H9 (cell line): Measurements from ENCODE around the gene CCIN. TPM values are rescaled to one million over a fixed set of nuclear protein-coding genes. Genes with fewer than 3 reads are reported as not detected.

Experiments used
- DNase-seq: peaks from one replicate; pipeline ENCODE4 v3.0.0-alpha.2; 2017
- H2AFZ ChIP-seq: one replicate; pipeline ENCODE4 v1.6.1; 2013; ENCODE audit warnings: mild to moderate bottlenecking, low read length, control low read depth, moderate library complexity
- H2AK5ac ChIP-seq: 2 replicates; pipeline ENCODE4 v1.6.1; 2013; ENCODE audit warnings: low read length, control low read depth, mixed read lengths; ENCODE audit not compliant: insufficient read length
- H2BK120ac ChIP-seq: one replicate; pipeline ENCODE4 v1.6.1; 2013; ENCODE audit warnings: low read depth, mild to moderate bottlenecking, low read length, control low read depth, inconsistent platforms; ENCODE audit not compliant: poor library complexity, severe bottlenecking
- H2BK12ac ChIP-seq: 2 replicates; pipeline ENCODE4 v1.6.1; 2013; ENCODE audit warnings: low read length, control low read depth, mixed read lengths, low read depth; ENCODE audit not compliant: insufficient read length
- H2BK15ac ChIP-seq: 2 replicates; pipeline ENCODE4 v1.6.1; 2013; ENCODE audit warnings: low read depth, low read length, control low read depth
- H2BK20ac ChIP-seq: one replicate; pipeline ENCODE4 v1.6.1; 2013; ENCODE audit warnings: low read depth, mild to moderate bottlenecking, low read length, control low read depth, inconsistent platforms; ENCODE audit not compliant: poor library complexity, severe bottlenecking
- H2BK5ac ChIP-seq: 2 replicates; pipeline ENCODE4 v1.6.1; 2013; ENCODE audit warnings: low read length, control low read depth, mixed read lengths; ENCODE audit not compliant: insufficient read length
- H3K14ac ChIP-seq: 2 replicates; pipeline ENCODE4 v1.6.1; 2013; ENCODE audit warnings: low read length, control low read depth; ENCODE audit not compliant: insufficient read depth
- H3K18ac ChIP-seq: 2 replicates; pipeline ENCODE4 v1.6.1; 2013; ENCODE audit warnings: low read depth, mild to moderate bottlenecking, mixed read lengths, low read length, control low read depth; ENCODE audit not compliant: insufficient read length
- H3K23ac ChIP-seq: 2 replicates; pipeline ENCODE4 v1.6.1; 2013; ENCODE audit warnings: low read length, control low read depth, mixed read lengths, low read depth; ENCODE audit not compliant: insufficient read length
- H3K23me2 ChIP-seq: 2 replicates; pipeline ENCODE4 v1.6.1; 2013; ENCODE audit warnings: low read depth, mild to moderate bottlenecking, mixed read lengths, low read length, control low read depth; ENCODE audit not compliant: insufficient read length, poor library complexity, severe bottlenecking
- H3K27ac ChIP-seq: 2 replicates; pipeline ENCODE4 v1.5.1; 2013; ENCODE audit warnings: low read length, control low read depth, mixed read lengths, low read depth; ENCODE audit not compliant: insufficient read length
- H3K27me3 ChIP-seq: 2 replicates; pipeline ENCODE4 v1.6.1; 2013; ENCODE audit warnings: low read length, control low read depth, inconsistent platforms; ENCODE audit not compliant: insufficient read depth
- H3K4ac ChIP-seq: 2 replicates; pipeline ENCODE4 v1.6.1; 2013; ENCODE audit warnings: low read depth, mild to moderate bottlenecking, control low read depth, inconsistent platforms, low read length, moderate library complexity
- H3K4me1 ChIP-seq: 2 replicates; pipeline ENCODE4 v1.6.1; 2013; ENCODE audit warnings: low read length, control low read depth, inconsistent platforms; ENCODE audit not compliant: insufficient read depth
- H3K4me2 ChIP-seq: 2 replicates; pipeline ENCODE4 v1.6.1; 2013; ENCODE audit warnings: low read length, control low read depth, mixed read lengths; ENCODE audit not compliant: insufficient read length, insufficient read depth
- H3K56ac ChIP-seq: 2 replicates; pipeline ENCODE4 v1.6.1; 2013; ENCODE audit warnings: low read depth, mild to moderate bottlenecking, mixed read lengths, low read length, control low read depth; ENCODE audit not compliant: insufficient read length
- H3K79me1 ChIP-seq: 2 replicates; pipeline ENCODE4 v1.6.1; 2013; ENCODE audit warnings: low read depth, mild to moderate bottlenecking, moderate library complexity, low read length, control low read depth, inconsistent platforms; ENCODE audit not compliant: insufficient read depth, poor library complexity, severe bottlenecking
- H3K79me2 ChIP-seq: 2 replicates; pipeline ENCODE4 v1.6.1; 2013; ENCODE audit warnings: low read length, control low read depth, inconsistent platforms; ENCODE audit not compliant: insufficient read depth
- H3K9ac ChIP-seq: 2 replicates; pipeline ENCODE4 v1.6.1; 2013; ENCODE audit warnings: low read length, control low read depth, mixed read lengths; ENCODE audit not compliant: insufficient read length; ENCODE audit errors: extremely low read depth
- H3K9me3 ChIP-seq: one replicate; pipeline ENCODE4 v1.6.1; 2013; ENCODE audit warnings: low read depth, low read length, inconsistent platforms; ENCODE audit not compliant: control insufficient read depth
- H3T11ph ChIP-seq: one replicate; pipeline ENCODE4 v1.6.1; 2013; ENCODE audit warnings: mild to moderate bottlenecking, low read length, control low read depth, inconsistent platforms
- H4K20me1 ChIP-seq: one replicate; pipeline ENCODE4 v1.6.1; 2013; ENCODE audit not compliant: control insufficient read depth, insufficient read length, insufficient read depth
- H4K5ac ChIP-seq: 2 replicates; pipeline ENCODE4 v1.6.1; 2013; ENCODE audit warnings: low read depth, mild to moderate bottlenecking, mixed read lengths, low read length, control low read depth; ENCODE audit not compliant: insufficient read length
- H4K8ac ChIP-seq: replicated peaks from 2 replicates; pipeline ENCODE4 v1.6.1; 2013; ENCODE audit warnings: low read length, control low read depth, mixed read lengths, low read depth; ENCODE audit not compliant: insufficient read length
- H4K91ac ChIP-seq: 2 replicates; pipeline ENCODE4 v1.6.1; 2013; ENCODE audit warnings: low read depth, mild to moderate bottlenecking, moderate library complexity, mixed read lengths, low read length, control low read depth; ENCODE audit not compliant: insufficient read length
- H3K27ac Mint-ChIP-seq, 3 experiments: 2 replicates in 2 of 3; 3 replicates in 1 of 3; pipeline ENCODE4 v1.8.0; 2020 to 2021; ENCODE audit warnings: mixed read lengths in 3 of 3, mild to moderate bottlenecking in 1 of 3, moderate library complexity in 1 of 3
- H3K27me3 Mint-ChIP-seq: 2 replicates; pipeline ENCODE4 v1.8.0; 2021; ENCODE audit warnings: low read depth, mild to moderate bottlenecking, moderate library complexity, mixed read lengths
- H3K36me3 Mint-ChIP-seq, 3 experiments: 2 replicates in 2 of 3; 3 replicates in 1 of 3; pipeline ENCODE4 v1.8.0; 2020 to 2021; ENCODE audit warnings: low read depth in 3 of 3, mixed read lengths in 3 of 3; ENCODE audit not compliant: insufficient read depth in 1 of 3
- H3K4me1 Mint-ChIP-seq, 2 experiments: 2 replicates each; pipeline ENCODE4 v1.8.0; 2020; ENCODE audit warnings: mixed read lengths in 2 of 2
- H3K4me3 Mint-ChIP-seq, 2 experiments: 2 replicates in 1 of 2; 3 replicates in 1 of 2; pipeline ENCODE4 v1.8.0; 2020 to 2021; ENCODE audit warnings: mild to moderate bottlenecking in 2 of 2, mixed read lengths in 2 of 2, moderate library complexity in 1 of 2
- H3K9me3 Mint-ChIP-seq, 2 experiments: 2 replicates in 1 of 2; 3 replicates in 1 of 2; pipeline ENCODE4 v1.8.0; 2020; ENCODE audit warnings: mild to moderate bottlenecking in 2 of 2, mixed read lengths in 2 of 2, moderate library complexity in 1 of 2
- WGBS: extraction: QIAGEN DNeasy Blood & Tissue Kit; methylation state at CpG from one replicate; pipeline ENCODE4 v1.1.7; 2013; ENCODE audit warnings: missing lambda C conversion rate, low lambda C conversion rate, mixed read lengths; ENCODE audit not compliant: insufficient read length; ENCODE audit errors: extremely low coverage; 5-methylcytosine and 5-hydroxymethylcytosine counted together
- total RNA-seq: library from RNA; stranded (reverse); gene quantifications from 2 replicates; pipeline ENCODE4 v1.2.1, GENCODE V29; 2021
- TF ChIP-seq, protein P1 (sequence below): fragments of 200-600 bp; sonication (generic); conservative IDR thresholded peaks from 3 replicates; pipeline ENCODE4 v1.8.0; 2021; ENCODE audit warnings: antibody characterized with exemption, mild to moderate bottlenecking

The CCIN gene
- total RNA-seq, 1 experiment from 2014 or later = not detected

DNA sequence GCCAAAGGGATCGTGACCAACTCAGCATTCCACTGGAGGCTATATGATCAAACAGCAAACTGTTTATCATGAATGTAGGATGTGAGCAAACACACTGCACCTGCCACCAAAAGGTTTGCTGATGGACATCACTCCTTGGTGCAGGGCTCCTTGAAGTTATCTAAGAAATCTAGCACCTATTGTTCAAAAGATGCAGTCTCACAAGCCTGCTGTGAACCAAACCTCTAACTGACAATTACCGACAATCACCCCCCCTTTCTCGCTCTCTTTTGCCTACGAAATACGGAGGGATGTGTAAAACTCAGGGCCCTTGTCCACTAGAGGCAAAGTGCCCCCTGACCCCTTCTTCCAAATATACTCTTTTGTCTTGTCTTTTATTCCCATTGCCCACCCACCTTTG is 19.0 kb downstream of the CCIN start:
- Histone ChIP-seq H3K4me2 (no peak overlapping the region), H2BK5ac (no peak overlapping the region), H3K4me1 (peaks cover 6% of the 10 kb centered on the region; the same call in 1 of the 2 replicates), H3K56ac (no peak overlapping the region), H3K23me2 (peaks cover 10% of the 10 kb centered on the region), H2BK12ac (no peak overlapping the region), H3K9ac (no peak overlapping the region), H3K18ac (no peak overlapping the region), H2BK20ac (no peak overlapping the region), H3K79me1 (peaks cover 7% of the 10 kb centered on the region), H3K9me3 (no peaks in the 10 kb centered on the region), H4K91ac (no peak overlapping the region), H3K79me2 (peaks cover 20% of the 10 kb centered on the region; the same call in 1 of the 2 replicates), H3T11ph (no peak overlapping the region), H3K23ac (no peak overlapping the region), H4K5ac (no peak overlapping the region), H4K20me1 (no peaks in the 10 kb centered on the region), H2BK15ac (no peak overlapping the region), H2BK120ac (no peak overlapping the region), H3K4ac (no peak overlapping the region), H4K8ac (no peak overlapping the region), H3K27me3 (no peaks in the 10 kb centered on the region), H3K27ac (no peak overlapping the region), H3K14ac (no peak overlapping the region), H2AFZ (no peak overlapping the region), H2AK5ac (no peak overlapping the region)
- H3K27me3 Mint-ChIP-seq = peaks cover 10% of the 10 kb centered on the region
- peaks cover 0 to 3% of the 10 kb centered on the region in 2 experiments; a peak in 2 of 5 replicates for H3K9me3 Mint-ChIP-seq
- no peak overlapping the region for H3K27ac Mint-ChIP-seq
- WGBS = no CpG with 5 or more reads among the region's 5 CpGs
- no peak overlapping the region for H3K4me3 Mint-ChIP-seq
- H3K4me1 Mint-ChIP-seq = peaks cover 21 to 23% of the 10 kb centered on the region in 2 experiments
- no peaks in the 10 kb centered on the region for H3K36me3 Mint-ChIP-seq
- TF ChIP-seq, protein P1, sequence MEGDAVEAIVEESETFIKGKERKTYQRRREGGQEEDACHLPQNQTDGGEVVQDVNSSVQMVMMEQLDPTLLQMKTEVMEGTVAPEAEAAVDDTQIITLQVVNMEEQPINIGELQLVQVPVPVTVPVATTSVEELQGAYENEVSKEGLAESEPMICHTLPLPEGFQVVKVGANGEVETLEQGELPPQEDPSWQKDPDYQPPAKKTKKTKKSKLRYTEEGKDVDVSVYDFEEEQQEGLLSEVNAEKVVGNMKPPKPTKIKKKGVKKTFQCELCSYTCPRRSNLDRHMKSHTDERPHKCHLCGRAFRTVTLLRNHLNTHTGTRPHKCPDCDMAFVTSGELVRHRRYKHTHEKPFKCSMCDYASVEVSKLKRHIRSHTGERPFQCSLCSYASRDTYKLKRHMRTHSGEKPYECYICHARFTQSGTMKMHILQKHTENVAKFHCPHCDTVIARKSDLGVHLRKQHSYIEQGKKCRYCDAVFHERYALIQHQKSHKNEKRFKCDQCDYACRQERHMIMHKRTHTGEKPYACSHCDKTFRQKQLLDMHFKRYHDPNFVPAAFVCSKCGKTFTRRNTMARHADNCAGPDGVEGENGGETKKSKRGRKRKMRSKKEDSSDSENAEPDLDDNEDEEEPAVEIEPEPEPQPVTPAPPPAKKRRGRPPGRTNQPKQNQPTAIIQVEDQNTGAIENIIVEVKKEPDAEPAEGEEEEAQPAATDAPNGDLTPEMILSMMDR = no peak
- no peak for DNase-seq
